Activated CD4-positive, alpha-beta T cell treated with anti-CD3 and anti-CD28 coated beads, Interleukin-2, amount 10 ng/mL, durations not matched to agents 7 days and 5 days (primary cell): ENCODE data around the gene C16orf89. TPM values are rescaled to one million over a fixed set of nuclear protein-coding genes. Genes with fewer than 3 reads are reported as not detected.
"Not testable (repeated sequence)": the region's sequence is repeated elsewhere in the genome, so short reads cannot be mapped to it uniquely, and the experiment has no call there.

Source experiments
- CTCF ChIA-PET: fragments of 350-600 bp; sonication (Branson Sonifier 250); formaldehyde crosslinking; loops from one replicate; lab custom pipeline; 2021; ENCODE audit warnings: antibody characterized with exemption; lab: Charles Lee
- POLR2A ChIA-PET: fragments of 350-600 bp; sonication (Branson Sonifier 250); formaldehyde crosslinking; loops from one replicate; lab custom pipeline; 2021; ENCODE audit warnings: antibody characterized with exemption; lab: Charles Lee
- DNase-seq: peaks from one replicate; pipeline ENCODE4 v3.0.0-alpha.2; 2020
- H3K27ac Mint-ChIP-seq: one replicate; pipeline ENCODE4 v1.8.0; 2021; ENCODE audit warnings: mild to moderate bottlenecking, moderate library complexity, mixed read lengths
- H3K27me3 Mint-ChIP-seq: one replicate; pipeline ENCODE4 v1.8.0; 2021; ENCODE audit warnings: mixed read lengths
- H3K36me3 Mint-ChIP-seq: one replicate; pipeline ENCODE4 v1.8.0; 2021; ENCODE audit warnings: low read depth, mixed read lengths
- H3K4me1 Mint-ChIP-seq: one replicate; pipeline ENCODE4 v1.8.0; 2021; ENCODE audit warnings: mixed read lengths
- H3K4me3 Mint-ChIP-seq: one replicate; pipeline ENCODE4 v1.8.0; 2021; ENCODE audit warnings: mild to moderate bottlenecking, moderate library complexity, mixed read lengths
- H3K9me3 Mint-ChIP-seq: one replicate; pipeline ENCODE4 v1.8.0; 2021; ENCODE audit warnings: mixed read lengths
- total RNA-seq, 2 experiments: library from RNA; stranded (reverse); gene quantifications; one replicate each; pipeline ENCODE4 v1.2.3, GENCODE V29; 2021

Gene C16orf89
- total RNA-seq, 2 experiments from 2014 or later: not detected

DNA sequence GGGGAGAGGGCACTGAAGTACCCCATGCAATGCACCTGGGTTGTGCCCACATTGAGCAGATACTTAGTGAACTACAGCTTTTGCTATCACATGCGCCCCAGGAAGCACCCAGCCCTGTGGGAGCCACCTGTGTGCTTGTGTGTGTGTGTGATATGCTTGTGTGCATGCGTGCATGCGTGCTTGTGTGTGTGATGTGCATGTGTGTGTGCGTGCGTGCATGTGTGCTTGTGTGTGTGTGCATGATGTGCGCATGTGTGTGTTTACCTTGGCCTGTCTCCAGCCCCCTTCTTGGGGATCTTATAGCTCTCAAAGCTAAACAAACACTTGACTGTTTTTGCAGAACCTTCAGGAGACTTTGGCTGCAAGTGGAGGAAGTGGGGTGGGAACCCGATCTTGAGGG is 841 bp downstream of the C16orf89 start:
- ChIA-PET CTCF (interaction anchor here (0.6 to 1.8 kb wide), 2 partner anchors 11 to 144 kb away, joined by 5 read pairs; no protein-coding TSS in a partner anchor), POLR2A (no interaction called here)
- H3K36me3 Mint-ChIP-seq: no peaks in the 10 kb centered on the region
- H3K27me3 Mint-ChIP-seq: no peaks in the 10 kb centered on the region
- no peak for DNase-seq
- no peaks in the 10 kb centered on the region for H3K9me3 Mint-ChIP-seq
- peaks cover 1% of the 10 kb centered on the region for H3K4me1 Mint-ChIP-seq
- H3K27ac Mint-ChIP-seq: no peak overlapping the region
- no peak overlapping the region for H3K4me3 Mint-ChIP-seq

- Mint-ChIP-seq H3K27ac (no peak overlapping the region), H3K4me1 (peaks cover 1% of the 10 kb centered on the region), H3K36me3 (no peaks in the 10 kb centered on the region), H3K27me3 (no peaks in the 10 kb centered on the region), H3K4me3 (no peak overlapping the region), H3K9me3 (no peaks in the 10 kb centered on the region)
- no peak for DNase-seq
- ChIA-PET POLR2A (no interaction called here), CTCF (interaction anchor here (1.3 kb wide), 1 partner anchor 21 kb away, joined by 3 read pairs; no protein-coding TSS in a partner anchor)
These were observed 2.7 kb downstream of the C16orf89 start for GRCh38 chr16:5062790-5063765.

GRCh38 chr16:5062051-5062450 is 3.7 kb downstream of the C16orf89 start:
- CTCF ChIA-PET: no interaction called here

DNA sequence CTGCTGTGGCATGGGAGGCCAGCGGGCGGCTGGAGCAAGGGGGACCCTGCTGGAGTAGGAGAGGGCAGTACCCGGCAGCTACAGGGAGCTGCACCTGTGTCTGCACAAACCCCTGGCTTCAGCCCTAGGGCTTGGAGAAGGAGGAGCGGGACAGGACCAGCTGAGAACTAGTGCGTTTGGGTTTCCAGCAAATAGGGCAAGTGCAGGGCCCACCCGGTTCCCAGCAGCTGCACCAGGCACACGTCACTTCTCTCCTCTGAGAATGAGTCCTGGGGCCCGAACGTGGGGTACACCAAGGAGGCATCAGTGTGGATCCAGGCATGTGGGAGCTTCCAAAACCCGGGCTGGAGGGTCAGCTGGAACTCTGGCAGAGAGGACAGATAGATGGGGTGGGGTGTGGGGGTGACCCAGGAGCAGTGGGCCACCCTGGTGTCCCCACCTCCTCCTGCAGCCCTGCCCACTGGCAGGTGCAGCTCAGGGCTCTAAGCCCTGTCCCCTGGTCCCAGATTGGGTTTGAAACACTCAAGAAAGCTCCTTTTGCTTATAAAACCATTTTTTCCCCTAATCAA is 5.6 kb downstream of the C16orf89 start:
- peaks cover 1% of the 10 kb centered on the region for H3K4me1 Mint-ChIP-seq
- no peak overlapping the region for H3K4me3 Mint-ChIP-seq
- H3K27me3 Mint-ChIP-seq: no peaks in the 10 kb centered on the region
- no peaks in the 10 kb centered on the region for H3K36me3 Mint-ChIP-seq
- ChIA-PET POLR2A (no interaction called here), CTCF (no interaction called here)
- no peaks in the 10 kb centered on the region for H3K9me3 Mint-ChIP-seq
- no peak overlapping the region for H3K27ac Mint-ChIP-seq
- no peak for DNase-seq

More at GRCh38 chr16:5062051-5062450, 3.7 kb downstream of the C16orf89 start:
- Mint-ChIP-seq H3K27ac (no peak overlapping the region), H3K4me3 (no peak overlapping the region), H3K9me3 (no peaks in the 10 kb centered on the region), H3K36me3 (no peaks in the 10 kb centered on the region), H3K27me3 (no peaks in the 10 kb centered on the region), H3K4me1 (peaks cover 1% of the 10 kb centered on the region)
- POLR2A ChIA-PET: no interaction called here
- DNase-seq: no peak

DNA sequence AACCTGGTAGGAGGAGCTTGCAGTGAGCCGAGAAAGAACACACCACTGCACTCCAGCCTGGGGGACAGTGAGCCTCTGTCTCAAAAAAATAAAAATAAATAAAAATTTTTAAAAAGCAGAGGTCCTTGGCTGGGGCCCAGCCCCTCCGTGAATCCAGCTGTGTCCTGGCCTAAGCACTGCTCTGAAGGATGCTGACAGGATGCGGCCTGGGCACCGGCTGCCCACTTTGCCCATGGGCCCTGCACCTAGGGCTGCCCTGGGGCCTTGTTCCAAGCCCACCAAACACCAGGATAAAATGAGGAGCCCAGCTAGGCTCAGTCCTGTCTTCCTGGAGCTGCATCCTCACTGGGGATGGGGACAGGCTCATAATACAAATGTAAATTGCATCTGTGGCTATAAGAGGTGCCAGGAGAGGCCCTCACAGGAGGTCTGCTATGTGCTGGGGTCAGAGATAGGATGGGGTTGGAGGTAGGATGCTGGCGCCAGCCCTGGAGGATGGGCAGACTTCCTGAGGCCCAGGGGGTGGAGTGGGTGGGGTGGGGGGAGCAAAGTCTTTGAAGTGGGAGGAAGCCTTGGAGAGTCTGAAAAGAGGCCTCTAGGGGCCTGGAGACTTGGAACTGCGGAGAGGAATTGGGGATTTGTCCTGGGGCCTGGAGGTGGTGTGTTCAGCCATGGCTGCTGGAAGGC is 6.2 kb downstream of the C16orf89 start:
- DNase-seq: no peak
- Mint-ChIP-seq H3K9me3 (no peaks in the 10 kb centered on the region), H3K4me3 (no peak overlapping the region), H3K4me1 (peaks cover 1% of the 10 kb centered on the region), H3K27ac (no peak overlapping the region), H3K27me3 (no peaks in the 10 kb centered on the region), H3K36me3 (no peaks in the 10 kb centered on the region)
- ChIA-PET CTCF (no interaction called here), POLR2A (no interaction called here)

DNA sequence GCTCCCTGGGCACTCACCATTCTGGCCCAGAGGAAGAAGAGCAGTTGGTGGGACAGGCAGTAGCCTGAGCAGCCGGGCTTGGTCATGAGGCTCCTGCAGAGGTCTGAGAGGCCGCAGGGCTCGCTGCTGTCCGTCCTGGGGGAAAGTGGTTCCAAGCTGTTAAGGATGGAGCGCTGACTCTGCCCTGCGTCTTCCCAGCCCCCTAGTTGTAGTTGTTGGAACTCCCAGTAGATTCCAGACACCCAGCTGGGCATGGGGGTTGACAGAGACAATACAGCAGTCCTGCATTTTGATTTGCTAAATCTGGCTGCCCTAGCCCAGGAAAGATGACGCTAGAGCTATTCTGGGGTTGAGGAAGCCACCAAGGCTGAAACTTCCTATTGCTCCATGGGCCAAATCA is 7.3 kb downstream of the C16orf89 start:
- DNase-seq: no peak
- Mint-ChIP-seq H3K36me3 (no peaks in the 10 kb centered on the region), H3K4me3 (no peak overlapping the region), H3K4me1 (peaks cover 1% of the 10 kb centered on the region), H3K9me3 (no peaks in the 10 kb centered on the region), H3K27me3 (no peaks in the 10 kb centered on the region), H3K27ac (no peak overlapping the region)
- ChIA-PET POLR2A (no interaction called here), CTCF (no interaction called here)

DNA sequence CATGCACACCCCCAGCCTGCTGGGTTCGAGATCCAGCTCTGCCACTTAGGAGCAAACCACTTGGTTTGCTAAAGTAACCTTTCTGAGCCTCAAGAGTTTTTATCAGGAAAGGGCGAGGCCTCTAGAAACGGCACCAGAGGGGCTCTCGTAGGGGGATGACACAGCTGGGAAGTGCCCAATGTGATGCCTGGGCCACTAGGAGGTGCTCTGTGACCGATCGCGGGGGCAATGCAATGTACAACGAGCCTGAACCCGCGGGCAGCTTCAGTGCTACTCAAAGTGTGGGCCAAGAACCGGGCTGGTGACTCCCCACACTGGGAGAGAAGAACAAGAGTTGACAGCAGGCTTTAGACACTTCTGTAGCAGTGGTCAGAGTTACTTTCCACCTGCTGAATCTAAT is 9.4 kb downstream of the C16orf89 start:
- Mint-ChIP-seq H3K27me3 (no peaks in the 10 kb centered on the region), H3K4me1 (no peaks in the 10 kb centered on the region), H3K4me3 (no peak overlapping the region), H3K9me3 (no peaks in the 10 kb centered on the region), H3K27ac (no peak overlapping the region), H3K36me3 (no peaks in the 10 kb centered on the region)
- ChIA-PET POLR2A (no interaction called here), CTCF (no interaction called here)
- DNase-seq: peak; percentile 56

- Mint-ChIP-seq H3K36me3 (no peaks in the 10 kb centered on the region), H3K27me3 (no peaks in the 10 kb centered on the region), H3K9me3 (no peaks in the 10 kb centered on the region), H3K27ac (no peak overlapping the region), H3K4me1 (no peaks in the 10 kb centered on the region), H3K4me3 (no peak overlapping the region)
- ChIA-PET POLR2A (no interaction called here), CTCF (interaction anchor here (0.6 to 2.2 kb wide), 3 partner anchors 10 to 61 kb away, joined by 3 to 6 read pairs (median 3); no protein-coding TSS in a partner anchor)
- no peak for DNase-seq
These were observed 10.6 kb downstream of the C16orf89 start for GRCh38 chr16:5054876-5055865.

- POLR2A ChIA-PET: no interaction called here
- Mint-ChIP-seq H3K4me1 (no peaks in the 10 kb centered on the region), H3K36me3 (no peaks in the 10 kb centered on the region), H3K4me3 (no peak overlapping the region), H3K9me3 (no peaks in the 10 kb centered on the region), H3K27ac (no peak overlapping the region), H3K27me3 (peaks cover 6% of the 10 kb centered on the region)
- DNase-seq: no peak
- CTCF ChIA-PET: interaction anchor here (0.7 kb wide), 1 partner anchor 399 kb away, joined by 5 read pairs; no protein-coding TSS in a partner anchor
These were observed 18.8 kb downstream of the C16orf89 start for GRCh38 chr16:5046914-5047313.

GRCh38 chr16:5045499-5046115 is 20.1 kb downstream of the C16orf89 start:
- H3K36me3 Mint-ChIP-seq: no peaks in the 10 kb centered on the region
- no peak for DNase-seq
- CTCF ChIA-PET: interaction anchor here (1.8 kb wide), 1 partner anchor 9 kb away, joined by 6 read pairs; no protein-coding TSS in a partner anchor
- no peaks in the 10 kb centered on the region for H3K9me3 Mint-ChIP-seq
- H3K4me1 Mint-ChIP-seq: no peaks in the 10 kb centered on the region
- POLR2A ChIA-PET: no interaction called here
- no peak overlapping the region for H3K27ac Mint-ChIP-seq
- peaks cover 6% of the 10 kb centered on the region for H3K27me3 Mint-ChIP-seq
- H3K4me3 Mint-ChIP-seq: no peak overlapping the region

- H3K27ac Mint-ChIP-seq, H3K27me3 Mint-ChIP-seq, H3K4me3 Mint-ChIP-seq, H3K4me1 Mint-ChIP-seq, POLR2A ChIA-PET, H3K9me3 Mint-ChIP-seq, DNase-seq, H3K36me3 Mint-ChIP-seq: not testable (repeated sequence)
- CTCF ChIA-PET: interaction anchor here (1.8 kb wide), 1 partner anchor 10 kb away, joined by 6 read pairs; no protein-coding TSS in a partner anchor
These were observed 21.2 kb downstream of the C16orf89 start for GRCh38 chr16:5044581-5044980.
